NT2/D1 (cell line): Measurements from ENCODE around the gene CARHSP1.

Experiments used
- SUZ12 ChIP-seq: IDR thresholded peaks from 2 replicates; pipeline ENCODE4 v1.6.1; 2011; ENCODE audit not compliant: insufficient read length, insufficient read depth; ENCODE audit errors: extremely low read depth
- YY1 ChIP-seq: IDR thresholded peaks from 2 replicates; pipeline ENCODE4 v1.6.1; 2011; ENCODE audit not compliant: insufficient read length, insufficient read depth
- ZNF274 ChIP-seq: IDR thresholded peaks from 2 replicates; pipeline ENCODE4 v1.6.1; 2011; ENCODE audit warnings: mild to moderate bottlenecking, low read depth, low read length

GRCh38 chr16:8901320-8901861 is 32.6 kb upstream of the CARHSP1 start:
- TF ChIP-seq ZNF274 (no peak), YY1 (no peak), SUZ12 (no peak)
